ENCODE measurements around the gene TRAIP. TPM values are rescaled to one million over a fixed set of nuclear protein-coding genes. Genes with fewer than 3 reads are reported as not detected.
"Not testable (repeated sequence)": the region's sequence is repeated elsewhere in the genome, so short reads cannot be mapped to it uniquely, and the experiment has no call there.

The TRAIP gene
- total RNA-seq, 1 donor from 2014 or later: 2.8 TPM

GRCh38 chr3:49790626-49791411 lies 65.5 kb downstream of the TRAIP start:
- no peak for DNase-seq

DNA sequence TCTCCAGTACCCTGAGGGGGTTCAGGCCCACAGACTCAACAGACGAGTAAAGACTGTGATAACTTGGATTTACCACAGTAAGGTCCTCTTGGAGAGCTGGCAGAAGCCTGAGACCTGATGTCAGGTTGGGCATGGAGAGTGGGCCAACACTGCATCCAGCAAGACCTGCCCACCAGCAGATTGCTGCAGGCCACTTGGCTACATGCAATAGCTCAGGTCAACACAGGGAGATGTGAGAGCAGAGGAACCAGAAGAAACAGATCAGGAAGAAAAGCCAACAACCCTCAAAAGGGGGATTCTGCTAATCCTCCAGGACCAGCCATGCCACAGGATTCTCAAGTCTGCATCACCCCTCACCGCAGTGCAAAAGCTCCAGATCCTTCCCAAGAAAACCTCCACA lies 68.3 kb downstream of the TRAIP start:
- DNase-seq: no peak

DNA sequence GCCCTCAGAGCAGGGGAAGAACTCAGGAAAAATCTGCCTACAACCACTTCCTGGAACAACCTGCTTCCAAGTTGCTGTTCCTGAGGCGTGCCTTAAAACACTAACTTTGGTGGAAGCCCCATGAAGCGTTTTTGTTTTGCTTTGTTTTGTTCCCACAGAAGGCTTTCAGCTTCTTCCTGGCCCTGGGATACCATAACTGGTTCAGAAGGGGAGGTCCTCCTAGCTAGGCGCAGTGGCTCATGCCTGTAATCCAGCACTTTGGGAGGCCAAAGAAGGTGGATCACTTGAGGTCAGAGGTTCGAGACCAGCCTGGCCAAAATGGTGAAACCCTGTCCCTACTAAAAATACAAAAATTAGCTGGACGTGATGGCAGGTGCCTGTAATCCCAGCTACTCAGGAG lies 68.8 kb downstream of the TRAIP start:
- DNase-seq: no peak

- DNase-seq: no peak
Measured at GRCh38 chr3:49787182-49787464, 69.2 kb downstream of the TRAIP start.

- DNase-seq: peak; percentile 100
Measured at GRCh38 chr3:49786357-49787181, 69.8 kb downstream of the TRAIP start, which contains the start of gene IP6K1. IP6K1 (minus strand) TSS chr3:49786542; CDS start chr3:49748040, 38,502 bp downstream.

DNA sequence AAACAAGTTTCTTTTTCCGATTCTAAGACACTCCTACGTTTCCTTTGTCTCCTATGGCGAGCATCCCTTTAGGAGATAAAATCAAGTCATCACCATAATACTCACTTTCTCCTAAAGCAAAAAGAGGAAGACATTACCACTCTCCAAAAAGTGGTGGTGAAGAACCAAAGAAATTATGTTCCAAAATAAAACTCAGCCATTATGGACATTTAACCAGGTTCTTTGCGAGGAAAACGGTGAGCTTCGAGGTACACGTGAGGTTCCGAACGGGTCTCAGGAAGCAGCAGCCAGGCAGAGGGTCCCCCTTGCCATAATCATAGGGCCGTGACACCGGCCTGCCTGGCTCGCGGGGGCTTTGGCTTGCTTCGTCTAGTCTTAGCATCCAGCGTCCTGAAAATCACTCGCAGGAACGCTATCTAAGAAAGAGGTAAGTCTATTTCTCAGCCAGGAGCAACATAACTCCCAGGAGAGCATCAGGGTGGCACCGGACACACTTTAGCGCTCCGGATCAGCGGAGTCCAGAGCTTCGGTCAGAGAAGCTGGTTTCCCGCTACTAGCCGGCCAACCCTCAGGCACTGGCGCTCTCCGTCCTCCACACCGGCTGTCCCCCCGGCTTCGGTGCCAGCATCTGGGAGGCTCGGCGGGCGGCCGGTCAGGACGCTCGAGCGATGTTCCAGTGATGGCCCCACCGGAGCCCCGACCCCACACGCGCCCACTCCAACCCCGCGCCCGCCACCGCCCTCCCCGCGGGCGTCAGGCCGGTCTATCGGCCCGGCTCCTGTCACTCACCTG lies 70.6 kb downstream of the TRAIP start:
- DNase-seq: peak; percentile 12

- DNase-seq: not testable (repeated sequence)
Measured at GRCh38 chr3:49782277-49782676, 74.1 kb downstream of the TRAIP start.

GRCh38 chr3:49781415-49782199 lies 74.8 kb downstream of the TRAIP start:
- no peak for DNase-seq

- not testable (repeated sequence) for DNase-seq
Measured at GRCh38 chr3:49780975-49781365, 75.4 kb downstream of the TRAIP start.

- no peak for DNase-seq
Measured at GRCh38 chr3:49780080-49780974, 76.0 kb downstream of the TRAIP start.

- no peak for DNase-seq
Measured at GRCh38 chr3:49779358-49780079, 76.8 kb downstream of the TRAIP start.

Small RNA genes lying within 50 kb of the gene (small RNA-seq; reads per million reads assigned to genes)
- gene RN7SL217P (ENCODE audit: low replicate concordance): not detected

Other genes starting within 250 kb of the TRAIP start
- gene APEH, start 182.2 kb downstream of the TRAIP start, total RNA-seq: 41.8 TPM
- gene MST1, start 167.1 kb downstream of the TRAIP start, total RNA-seq: 8.6 TPM
- gene RNF123, start 167.0 kb downstream of the TRAIP start, total RNA-seq: 18.6 TPM
- gene AMIGO3, start 136.9 kb downstream of the TRAIP start, total RNA-seq: 0.10 TPM
- gene GMPPB, start 132.6 kb downstream of the TRAIP start, total RNA-seq: 9.5 TPM
- 27.5 TPM for gene IP6K1, start 70.0 kb downstream of the TRAIP start, total RNA-seq
- gene CDHR4, start 56.7 kb downstream of the TRAIP start, total RNA-seq: not detected
- gene INKA1, start 53.3 kb downstream of the TRAIP start, total RNA-seq: 6.6 TPM
- gene UBA7, start 42.6 kb downstream of the TRAIP start, total RNA-seq: 16.3 TPM
- gene CAMKV, start 13.3 kb upstream of the TRAIP start, total RNA-seq: 0.89 TPM
- gene MST1R, start 47.3 kb upstream of the TRAIP start, total RNA-seq: 6.3 TPM
- gene MON1A, start 73.2 kb upstream of the TRAIP start, total RNA-seq: 3.1 TPM
- gene RBM6, start 83.6 kb upstream of the TRAIP start, total RNA-seq: 110 TPM
- gene RBM5, start 232.4 kb upstream of the TRAIP start, total RNA-seq: 247 TPM